ENCODE data around the gene INCA1. TPM values are rescaled to one million over a fixed set of nuclear protein-coding genes. Genes with fewer than 3 reads are reported as not detected.

Gene INCA1
- total RNA-seq, 1 donor from 2014 or later = 2.8 TPM

- intact Hi-C loops (cut with DNase I) = no loop called here
- no peak for DNase-seq
- ATAC-seq (ENCODE audit: poor library complexity) = no peak
Observed at GRCh38 chr17:4978726-4979125, 18.6 kb downstream of the INCA1 start.

- ATAC-seq (ENCODE audit: poor library complexity) (peak; percentile 79), DNase-seq (no peak)
- intact Hi-C loops (cut with DNase I) = no loop called here
Observed at GRCh38 chr17:4974115-4974670, 23.1 kb downstream of the INCA1 start.

GRCh38 chr17:4973256-4974114 is 23.8 kb downstream of the INCA1 start:
- ATAC-seq (ENCODE audit: poor library complexity) (peak; percentile 1), DNase-seq (no peak)
- intact Hi-C loops (cut with DNase I) = no loop called here

- ATAC-seq (ENCODE audit: poor library complexity) = no peak
Observed at GRCh38 chr17:4972752-4973151, 24.6 kb downstream of the INCA1 start.

GRCh38 chr17:4972322-4972721 is 25.0 kb downstream of the INCA1 start:
- DNase-seq = no peak
- intact Hi-C loops (cut with DNase I) = no loop called here
- no peak for ATAC-seq (ENCODE audit: poor library complexity)

More at GRCh38 chr17:4972752-4973151, 24.6 kb downstream of the INCA1 start:
- no peak for DNase-seq
- intact Hi-C loops (cut with DNase I) = no loop called here

GRCh38 chr17:4971826-4972225 is 25.5 kb downstream of the INCA1 start:
- intact Hi-C loops (cut with DNase I) = no loop called here
- DNase-seq = no peak
- no peak for ATAC-seq (ENCODE audit: poor library complexity)

GRCh38 chr17:4970273-4970672 is 27.0 kb downstream of the INCA1 start:
- intact Hi-C loops (cut with DNase I) = no loop called here
- no peak for ATAC-seq (ENCODE audit: poor library complexity)
- no peak for DNase-seq

GRCh38 chr17:4969551-4970173 is 27.7 kb downstream of the INCA1 start:
- ATAC-seq (ENCODE audit: poor library complexity) (no peak), DNase-seq (no peak)
- intact Hi-C loops (cut with DNase I) = no loop called here

- ATAC-seq (ENCODE audit: poor library complexity) = no peak
- DNase-seq = no peak
- intact Hi-C loops (cut with DNase I) = no loop called here
Observed at GRCh38 chr17:4969047-4969550, 28.2 kb downstream of the INCA1 start.

- intact Hi-C loops (cut with DNase I) = no loop called here
- no peak for DNase-seq
- ATAC-seq (ENCODE audit: poor library complexity) = no peak
Observed at GRCh38 chr17:4968486-4969046, 28.8 kb downstream of the INCA1 start.

- DNase-seq = peak; percentile 96
- peak; percentile 84 for ATAC-seq (ENCODE audit: poor library complexity)
- intact Hi-C loops (cut with DNase I) = loop anchor here (2.0 kb wide), 1 partner anchor 17 kb away; the partner anchor contains the start of gene ENO3
Observed at GRCh38 chr17:4967539-4968485, 29.5 kb downstream of the INCA1 start, which contains the start of gene SPAG7. Gene SPAG7, minus strand, starts transcription at chr17:4967817. Its CDS starts 13 bp downstream, at chr17:4967804.

- peak; percentile 99 for DNase-seq
- ATAC-seq (ENCODE audit: poor library complexity) = peak; percentile 88
- intact Hi-C loops (cut with DNase I) = loop anchor here (2.0 kb wide), 1 partner anchor 16 kb away; the partner anchor contains the start of gene ENO3
Observed at GRCh38 chr17:4966844-4967538, 30.3 kb downstream of the INCA1 start.

- ATAC-seq (ENCODE audit: poor library complexity) = no peak
- intact Hi-C loops (cut with DNase I) = no loop called here
- DNase-seq = no peak
Observed at GRCh38 chr17:4965311-4965986, 31.9 kb downstream of the INCA1 start.

- intact Hi-C loops (cut with DNase I) = no loop called here
- no peak for ATAC-seq (ENCODE audit: poor library complexity)
Observed at GRCh38 chr17:4960279-4960922, 36.9 kb downstream of the INCA1 start.

GRCh38 chr17:4959261-4959965 is 37.9 kb downstream of the INCA1 start:
- ATAC-seq (ENCODE audit: poor library complexity) = no peak
- DNase-seq = no peak
- intact Hi-C loops (cut with DNase I) = no loop called here

More at GRCh38 chr17:4960279-4960922, 36.9 kb downstream of the INCA1 start:
- no peak for DNase-seq

- intact Hi-C loops (cut with DNase I) = no loop called here
- ATAC-seq (ENCODE audit: poor library complexity) (peak; percentile 54), DNase-seq (no peak)
Observed at GRCh38 chr17:4958102-4958501, 39.2 kb downstream of the INCA1 start.
